ENCODE data around the gene FHIT.

Gene FHIT

DNA sequence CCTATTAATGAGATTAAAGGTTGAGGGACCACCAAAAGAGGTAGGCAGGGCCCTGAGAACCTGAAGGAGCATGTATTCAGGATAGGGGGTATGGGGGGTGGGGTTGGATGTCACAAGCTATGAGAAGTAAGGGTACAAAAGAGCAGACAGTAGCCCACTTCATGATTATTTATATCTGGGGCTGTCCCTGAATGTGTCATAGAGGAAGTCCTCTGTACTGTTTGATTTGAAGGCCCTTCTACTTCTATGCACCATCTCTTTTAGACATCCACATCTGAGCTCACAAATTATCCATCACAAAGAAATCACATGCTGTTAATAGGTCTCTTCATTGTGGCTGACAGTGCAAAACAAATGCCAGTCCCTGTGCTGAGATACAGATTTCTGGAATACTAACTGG, 68.6 kb downstream of the FHIT start:
- Histone ChIP-seq H3K79me2 (ENCODE audit: control insufficient read depth, low read length) (no peaks in the 10 kb centered on the region), H3K27me3 (ENCODE audit: control insufficient read depth, low read length) (no peaks in the 10 kb centered on the region), H3F3A (ENCODE audit: control insufficient read depth, insufficient read depth) (no peaks in the 10 kb centered on the region), H3K9me3 (ENCODE audit: control insufficient read depth, insufficient read depth, low read length) (no peaks in the 10 kb centered on the region), H3K9me2 (replicated peaks; ENCODE audit: control insufficient read depth, low read length) (no peaks in the 10 kb centered on the region), H3K4me3 (ENCODE audit: low read length) (no peak overlapping the region), H3K4me1 (ENCODE audit: control insufficient read depth, low read length) (no peaks in the 10 kb centered on the region), H3K36me3 (ENCODE audit: control insufficient read depth, low read length) (no peaks in the 10 kb centered on the region), H3K27ac (ENCODE audit: low read depth, low read length) (no peak overlapping the region), H3K4me2 (ENCODE audit: low read length) (no peak overlapping the region), H4K20me1 (ENCODE audit: control insufficient read depth, insufficient read depth, low read depth, low read length) (no peaks in the 10 kb centered on the region)
- no peak for TF ChIP-seq EZH2phosphoT487 (IDR thresholded peaks at IDR 0.05; ENCODE audit: borderline replicate concordance, low read length)
- TF ChIP-seq, protein P1, sequence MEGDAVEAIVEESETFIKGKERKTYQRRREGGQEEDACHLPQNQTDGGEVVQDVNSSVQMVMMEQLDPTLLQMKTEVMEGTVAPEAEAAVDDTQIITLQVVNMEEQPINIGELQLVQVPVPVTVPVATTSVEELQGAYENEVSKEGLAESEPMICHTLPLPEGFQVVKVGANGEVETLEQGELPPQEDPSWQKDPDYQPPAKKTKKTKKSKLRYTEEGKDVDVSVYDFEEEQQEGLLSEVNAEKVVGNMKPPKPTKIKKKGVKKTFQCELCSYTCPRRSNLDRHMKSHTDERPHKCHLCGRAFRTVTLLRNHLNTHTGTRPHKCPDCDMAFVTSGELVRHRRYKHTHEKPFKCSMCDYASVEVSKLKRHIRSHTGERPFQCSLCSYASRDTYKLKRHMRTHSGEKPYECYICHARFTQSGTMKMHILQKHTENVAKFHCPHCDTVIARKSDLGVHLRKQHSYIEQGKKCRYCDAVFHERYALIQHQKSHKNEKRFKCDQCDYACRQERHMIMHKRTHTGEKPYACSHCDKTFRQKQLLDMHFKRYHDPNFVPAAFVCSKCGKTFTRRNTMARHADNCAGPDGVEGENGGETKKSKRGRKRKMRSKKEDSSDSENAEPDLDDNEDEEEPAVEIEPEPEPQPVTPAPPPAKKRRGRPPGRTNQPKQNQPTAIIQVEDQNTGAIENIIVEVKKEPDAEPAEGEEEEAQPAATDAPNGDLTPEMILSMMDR (IDR thresholded peaks at IDR 0.05; ENCODE audit: low read depth, low read length, poor library complexity, severe bottlenecking) = no peak

DNA sequence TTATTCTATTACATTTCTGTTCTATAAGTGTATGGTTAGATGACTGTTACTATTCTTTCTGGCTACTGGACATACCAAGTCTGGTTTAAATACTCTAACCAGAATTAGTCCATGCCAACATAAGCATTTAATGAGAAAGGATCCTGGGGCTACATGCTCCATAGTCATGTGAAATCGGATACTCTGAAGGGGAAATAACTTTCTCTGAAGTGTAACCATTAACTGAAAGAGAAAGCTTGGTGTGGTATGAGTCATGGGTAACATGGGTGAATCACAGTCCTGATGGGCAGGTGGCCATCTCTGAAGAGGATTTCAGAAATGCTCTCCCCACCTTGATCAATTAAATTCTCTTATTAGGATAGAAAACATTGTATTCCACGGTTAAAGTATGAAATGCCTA, 69.4 kb downstream of the FHIT start:
- H3K27ac ChIP-seq (ENCODE audit: low read depth, low read length) = no peak overlapping the region
- no peak overlapping the region for H3K4me3 ChIP-seq (ENCODE audit: low read length)
- H3F3A ChIP-seq (ENCODE audit: control insufficient read depth, insufficient read depth) = no peaks in the 10 kb centered on the region
- no peaks in the 10 kb centered on the region for H3K4me1 ChIP-seq (ENCODE audit: control insufficient read depth, low read length)
- H3K36me3 ChIP-seq (ENCODE audit: control insufficient read depth, low read length) = no peaks in the 10 kb centered on the region
- no peak overlapping the region for H3K4me2 ChIP-seq (ENCODE audit: low read length)
- TF ChIP-seq, protein P1 (IDR thresholded peaks at IDR 0.05; ENCODE audit: low read depth, low read length, poor library complexity, severe bottlenecking) = no peak
- TF ChIP-seq EZH2phosphoT487 (IDR thresholded peaks at IDR 0.05; ENCODE audit: borderline replicate concordance, low read length) = no peak
- H3K9me2 ChIP-seq (replicated peaks; ENCODE audit: control insufficient read depth, low read length) = no peaks in the 10 kb centered on the region
- no peaks in the 10 kb centered on the region for H3K79me2 ChIP-seq (ENCODE audit: control insufficient read depth, low read length)
- H3K27me3 ChIP-seq (ENCODE audit: control insufficient read depth, low read length) = no peaks in the 10 kb centered on the region
- no peaks in the 10 kb centered on the region for H4K20me1 ChIP-seq (ENCODE audit: control insufficient read depth, insufficient read depth, low read depth, low read length)
- H3K9me3 ChIP-seq (ENCODE audit: control insufficient read depth, insufficient read depth, low read length) = no peaks in the 10 kb centered on the region

DNA sequence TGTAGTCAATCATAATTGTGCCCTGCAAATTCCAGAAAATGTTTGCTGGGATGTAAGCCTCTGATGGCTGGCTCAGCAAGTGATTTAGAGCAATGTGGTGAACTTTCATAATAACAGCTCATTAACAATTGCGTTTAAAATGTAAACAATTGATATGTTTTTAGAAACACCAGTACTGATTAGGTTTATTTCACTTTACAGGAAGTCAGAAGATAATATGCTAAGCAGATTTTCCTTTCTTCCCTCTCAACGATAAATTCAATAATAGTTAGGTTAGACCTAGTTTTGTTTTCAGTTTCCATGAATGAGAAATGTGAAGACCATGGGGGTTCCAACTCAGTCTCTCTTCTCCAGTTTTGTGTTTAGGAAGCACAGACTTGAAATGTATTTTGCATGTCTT, 71.0 kb downstream of the FHIT start:
- Histone ChIP-seq H3K36me3 (ENCODE audit: control insufficient read depth, low read length) (no peaks in the 10 kb centered on the region), H3F3A (ENCODE audit: control insufficient read depth, insufficient read depth) (no peaks in the 10 kb centered on the region), H3K4me3 (ENCODE audit: low read length) (no peak overlapping the region), H3K4me1 (ENCODE audit: control insufficient read depth, low read length) (no peaks in the 10 kb centered on the region), H3K79me2 (ENCODE audit: control insufficient read depth, low read length) (no peaks in the 10 kb centered on the region), H4K20me1 (ENCODE audit: control insufficient read depth, insufficient read depth, low read depth, low read length) (no peaks in the 10 kb centered on the region), H3K4me2 (ENCODE audit: low read length) (no peak overlapping the region), H3K27ac (ENCODE audit: low read depth, low read length) (no peak overlapping the region), H3K9me2 (replicated peaks; ENCODE audit: control insufficient read depth, low read length) (no peaks in the 10 kb centered on the region), H3K27me3 (ENCODE audit: control insufficient read depth, low read length) (no peaks in the 10 kb centered on the region), H3K9me3 (ENCODE audit: control insufficient read depth, insufficient read depth, low read length) (no peaks in the 10 kb centered on the region)
- TF ChIP-seq, protein P1 (IDR thresholded peaks at IDR 0.05; ENCODE audit: low read depth, low read length, poor library complexity, severe bottlenecking) = no peak
- no peak for TF ChIP-seq EZH2phosphoT487 (IDR thresholded peaks at IDR 0.05; ENCODE audit: borderline replicate concordance, low read length)

DNA sequence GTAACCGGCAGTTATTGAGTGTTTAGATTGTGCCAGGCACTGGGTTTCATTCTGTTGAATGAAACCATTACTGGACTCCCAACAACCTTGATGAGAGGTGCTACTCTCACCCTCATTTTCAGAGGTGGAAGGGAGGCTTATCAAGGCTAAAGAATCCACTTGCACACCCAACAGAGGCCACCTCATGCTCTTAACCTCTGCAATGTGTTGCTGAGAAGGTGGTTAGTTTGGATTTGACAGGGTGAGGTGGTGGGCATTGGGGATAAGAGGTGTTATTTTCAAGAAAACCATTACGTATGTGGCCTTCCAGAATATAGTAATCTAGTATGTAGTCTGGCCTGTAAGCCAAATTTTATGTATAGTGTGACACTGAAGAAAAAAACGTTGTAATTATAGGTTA, 73.1 kb downstream of the FHIT start:
- H3K4me3 ChIP-seq (ENCODE audit: low read length) = no peak overlapping the region
- no peak for TF ChIP-seq EZH2phosphoT487 (IDR thresholded peaks at IDR 0.05; ENCODE audit: borderline replicate concordance, low read length)
- TF ChIP-seq, protein P1 (IDR thresholded peaks at IDR 0.05; ENCODE audit: low read depth, low read length, poor library complexity, severe bottlenecking) = no peak
- H3F3A ChIP-seq (ENCODE audit: control insufficient read depth, insufficient read depth) = no peaks in the 10 kb centered on the region

More for the DNA sequence above, 73.1 kb downstream of the FHIT start:
- Histone ChIP-seq H3K9me2 (replicated peaks; ENCODE audit: control insufficient read depth, low read length) (no peaks in the 10 kb centered on the region), H3K27me3 (ENCODE audit: control insufficient read depth, low read length) (no peaks in the 10 kb centered on the region), H3K27ac (ENCODE audit: low read depth, low read length) (no peak overlapping the region), H3K79me2 (ENCODE audit: control insufficient read depth, low read length) (no peaks in the 10 kb centered on the region), H3K4me2 (ENCODE audit: low read length) (no peak overlapping the region), H3K36me3 (ENCODE audit: control insufficient read depth, low read length) (no peaks in the 10 kb centered on the region), H3K9me3 (ENCODE audit: control insufficient read depth, insufficient read depth, low read length) (no peaks in the 10 kb centered on the region), H4K20me1 (ENCODE audit: control insufficient read depth, insufficient read depth, low read depth, low read length) (no peaks in the 10 kb centered on the region), H3K4me1 (ENCODE audit: control insufficient read depth, low read length) (no peaks in the 10 kb centered on the region)
